Loucy (cell line): ENCODE results near the gene RELL2.

Experiments
- CTCF ChIP-seq: fragments of 200-600 bp; sonication (generic); conservative IDR thresholded peaks from 2 replicates; pipeline ENCODE4 v1.5.1; 2014; ENCODE audit warnings: mild to moderate bottlenecking, antibody characterized with exemption, low read length
- EZH2phosphoT487 ChIP-seq: fragments of 200-600 bp; IDR thresholded peaks from 2 replicates; pipeline ENCODE4 v1.6.1; 2018; ENCODE audit warnings: antibody characterized with exemption, mild to moderate bottlenecking, moderate library complexity, borderline replicate concordance

GRCh38 chr5:141609044-141609443 is 27.8 kb upstream of the RELL2 start:
- TF ChIP-seq CTCF: no peak
- no peak for TF ChIP-seq EZH2phosphoT487
